Tibial nerve (tissue), 4 donors: ENCODE measurements around the gene TMBIM6. TPM values are rescaled to one million over a fixed set of nuclear protein-coding genes. Genes with fewer than 3 reads are reported as not detected.

Experiments used
- DNase-seq, 2 donors: peaks; one replicate each; pipeline ENCODE4 v3.0.0-alpha.2; 2019; ENCODE audit warnings: low spot score in 2 of 2
- H3K27ac ChIP-seq, 4 donors: fragments of 200-600 bp; sonication (generic) in 3 of 4; one replicate each; pipeline ENCODE4 v1.5.1; 2017 to 2019; ENCODE audit warnings: mild to moderate bottlenecking in 1 of 4
- H3K27me3 ChIP-seq, 2 donors: fragments of 200-600 bp; sonication (generic) in 1 of 2; one replicate each; pipeline versions ENCODE4 v1.5.1 to v1.6.0; 2017 to 2019
- H3K36me3 ChIP-seq, 3 donors: fragments of 200-600 bp; sonication (generic); one replicate each; pipeline ENCODE4 v1.5.1; 2018 to 2019
- H3K4me1 ChIP-seq, 4 donors: fragments of 200-600 bp; sonication (generic) in 3 of 4; one replicate each; pipeline ENCODE4 v1.5.1; 2017 to 2019
- H3K4me3 ChIP-seq, 4 donors: fragments of 200-600 bp; sonication (generic) in 3 of 4; one replicate each; pipeline ENCODE4 v1.5.1; 2017 to 2019; ENCODE audit warnings: mild to moderate bottlenecking in 1 of 4, moderate library complexity in 1 of 4
- H3K9me3 ChIP-seq, 4 donors: fragments of 200-600 bp; sonication (generic) in 3 of 4; one replicate each; pipeline ENCODE4 v1.5.1; 2017 to 2019
- CTCF ChIP-seq, 5 experiments: fragments of 200-600 bp in 3 of 5; fragments of 450-650 bp in 2 of 5; sonication (generic) in 3 of 5; IDR thresholded peaks; one replicate each; pipeline ENCODE4 v1.5.1; 2016 to 2019; ENCODE audit warnings: antibody characterized with exemption in 5 of 5, mild to moderate bottlenecking in 3 of 5, moderate library complexity in 2 of 5
- EP300 ChIP-seq, 2 donors: sonication (generic); formaldehyde crosslinking; IDR thresholded peaks; one replicate each; pipeline ENCODE4 v1.6.1; 2017; ENCODE audit warnings: antibody characterized with exemption in 2 of 2, mild to moderate bottlenecking in 1 of 2
- POLR2A ChIP-seq, 2 donors: fragments of 450-650 bp; IDR thresholded peaks; one replicate each; pipeline ENCODE4 v1.6.1; 2017; ENCODE audit warnings: antibody characterized with exemption in 2 of 2, mild to moderate bottlenecking in 2 of 2, moderate library complexity in 2 of 2
- WGBS, 2 donors: methylation state at CpG; one replicate each; pipeline ENCODE4 v1.1.5; 2018; 5-methylcytosine and 5-hydroxymethylcytosine counted together
- total RNA-seq, 4 donors: library from RNA; depleted of rRNA; stranded (reverse); fragments of >200 nt; gene quantifications; one replicate each; pipeline ENCODE4 v1.1.0, GENCODE V29; 2016

The TMBIM6 gene
- total RNA-seq, 4 donors from 2014 or later: 284 to 404 (median 325) TPM

GRCh38 chr12:49784756-49785409, 43.5 kb downstream of the TMBIM6 start:
- peaks cover 0 to 6% (median 0%) of the 10 kb centered on the region in 4 donors for H3K9me3 ChIP-seq
- 77 to 88% methylated on average over 4 of the region's 4 CpGs for WGBS, 2 donors
- no peak overlapping the region for H3K4me3 ChIP-seq
- peaks cover 0 to 24% (median 0%) of the 10 kb centered on the region in 3 donors for H3K36me3 ChIP-seq
- no peak for DNase-seq
- H3K27me3 ChIP-seq: no peaks in the 10 kb centered on the region
- TF ChIP-seq EP300 (IDR thresholded peaks at IDR 0.05) (no peak), CTCF (IDR thresholded peaks at IDR 0.05) (no peak), POLR2A (IDR thresholded peaks at IDR 0.05) (no peak)
- peaks cover 0 to 19% (median 7%) of the 10 kb centered on the region in 4 donors for H3K4me1 ChIP-seq
- peak overlapping the region in 1 of 4 donors; percentile 30 for H3K27ac ChIP-seq

- no peak for DNase-seq
- no peaks in the 10 kb centered on the region for H3K27me3 ChIP-seq
- no peak for TF ChIP-seq POLR2A (IDR thresholded peaks at IDR 0.05)
- TF ChIP-seq CTCF (IDR thresholded peaks at IDR 0.05): no peak
- no peak for TF ChIP-seq EP300 (IDR thresholded peaks at IDR 0.05)
- WGBS, 2 donors: 99 to 100% methylated on average over 2 of the region's 2 CpGs
- H3K36me3 ChIP-seq: peaks cover 0 to 49% (median 0%) of the 10 kb centered on the region in 3 donors
- no peak overlapping the region for H3K27ac ChIP-seq
- no peak overlapping the region for H3K4me3 ChIP-seq
- peaks cover 0 to 19% (median 7%) of the 10 kb centered on the region in 4 donors for H3K4me1 ChIP-seq
- H3K9me3 ChIP-seq: peaks cover 0 to 6% (median 0%) of the 10 kb centered on the region in 4 donors
Measured at GRCh38 chr12:49787672-49788071, 46.3 kb downstream of the TMBIM6 start.

- no peak for DNase-seq
- H3K4me1 ChIP-seq: peaks cover 0 to under 1% (median 0%) of the 10 kb centered on the region in 4 donors
- TF ChIP-seq EP300 (IDR thresholded peaks at IDR 0.05): no peak
- no peak for TF ChIP-seq CTCF (IDR thresholded peaks at IDR 0.05)
- TF ChIP-seq POLR2A (IDR thresholded peaks at IDR 0.05): no peak
- H3K36me3 ChIP-seq: peaks cover 0 to 72% (median 2%) of the 10 kb centered on the region in 3 donors
- H3K27me3 ChIP-seq: no peaks in the 10 kb centered on the region
- no peak overlapping the region for H3K27ac ChIP-seq
- 87 to 94% methylated on average over 3 of the region's 3 CpGs for WGBS, 2 donors
- no peak overlapping the region for H3K4me3 ChIP-seq
- H3K9me3 ChIP-seq: peaks cover 0 to 6% (median 0%) of the 10 kb centered on the region in 4 donors
Measured at GRCh38 chr12:49789992-49790391, 48.6 kb downstream of the TMBIM6 start.

GRCh38 chr12:49790741-49791555, 49.6 kb downstream of the TMBIM6 start:
- H3K36me3 ChIP-seq: peaks cover 0 to 82% (median 2%) of the 10 kb centered on the region in 3 donors
- H3K4me1 ChIP-seq: no peaks in the 10 kb centered on the region
- 67 to 68% methylated on average over 22 of the region's 22 CpGs for WGBS, 2 donors
- no peaks in the 10 kb centered on the region for H3K27me3 ChIP-seq
- no peak overlapping the region for H3K27ac ChIP-seq
- no peak for DNase-seq
- H3K9me3 ChIP-seq: peaks cover 0 to 6% (median 0%) of the 10 kb centered on the region in 4 donors
- no peak overlapping the region for H3K4me3 ChIP-seq
- TF ChIP-seq EP300 (IDR thresholded peaks at IDR 0.05) (no peak), POLR2A (IDR thresholded peaks at IDR 0.05) (no peak), CTCF (IDR thresholded peaks at IDR 0.05) (no peak)

GRCh38 chr12:49791700-49792099, 50.3 kb downstream of the TMBIM6 start:
- DNase-seq: no peak
- Histone ChIP-seq H3K4me1 (peaks cover 0 to under 1% (median 0%) of the 10 kb centered on the region in 4 donors), H3K27ac (no peak overlapping the region), H3K27me3 (no peaks in the 10 kb centered on the region), H3K4me3 (no peak overlapping the region), H3K9me3 (peaks cover 0 to 6% (median 0%) of the 10 kb centered on the region in 4 donors), H3K36me3 (peaks cover 0 to 90% (median 2%) of the 10 kb centered on the region in 3 donors)
- WGBS, 2 donors: 73 to 85% methylated on average over 9 to 11 of the region's 23 CpGs
- no peak for TF ChIP-seq POLR2A (IDR thresholded peaks at IDR 0.05)
- no peak for TF ChIP-seq CTCF (IDR thresholded peaks at IDR 0.05)
- no peak for TF ChIP-seq EP300 (IDR thresholded peaks at IDR 0.05)
